Psoas muscle (tissue), 8 donors: ENCODE data around the gene SYT9. TPM values are rescaled to one million over a fixed set of nuclear protein-coding genes. Genes with fewer than 3 reads are reported as not detected.
A peak's percentile ranks its signal among the peaks of the same experiment; 100 is the strongest.

Experiments used
- ATAC-seq, 4 donors: fragments of 200-7000 bp; cut with Tn5 transposase; one replicate each; pipeline ENCODE4 v1.9.1; 2020; ENCODE audit warnings: moderate library complexity in 3 of 4, mild to moderate bottlenecking in 2 of 4
- DNase-seq, 2 donors: peaks; one replicate each; pipeline ENCODE4 v3.0.0-alpha.2; 2020
- H3K27ac ChIP-seq: fragments of 200-600 bp; one replicate; pipeline ENCODE4 v1.8.0; 2022
- H3K27me3 ChIP-seq, 3 donors: fragments of 200-600 bp in 1 of 3; one replicate each; pipeline versions ENCODE4 v1.6.1 to v1.8.0; 2013 to 2022; ENCODE audit warnings: low read length in 2 of 3, mild to moderate bottlenecking in 2 of 3, moderate library complexity in 1 of 3; ENCODE audit not compliant: insufficient read depth in 3 of 3
- H3K36me3 ChIP-seq, 2 donors: fragments of 200-600 bp in 1 of 2; one replicate each; pipeline versions ENCODE4 v1.6.1 to v1.8.0; 2013 to 2022; ENCODE audit warnings: low read depth in 1 of 2, mild to moderate bottlenecking in 1 of 2, moderate library complexity in 1 of 2; ENCODE audit not compliant: insufficient read depth in 1 of 2
- H3K4me1 ChIP-seq: fragments of 200-600 bp; one replicate; pipeline ENCODE4 v1.8.0; 2022
- H3K4me3 ChIP-seq: fragments of 200-600 bp; one replicate; pipeline ENCODE4 v1.8.0; 2022; ENCODE audit warnings: mild to moderate bottlenecking
- H3K9me3 ChIP-seq: fragments of 200-600 bp; one replicate; pipeline ENCODE4 v1.8.0; 2022
- WGBS, 3 donors: extraction: QIAGEN DNeasy Blood & Tissue Kit; methylation state at CpG; one replicate each; pipeline versions ENCODE4 v1.1.6 to v1.1.7; 2013; 5-methylcytosine and 5-hydroxymethylcytosine counted together
- intact Hi-C, 2 donors: fragments of 100-400 bp; cut with DNase I; formaldehyde crosslinking; loops; one replicate each; pipeline versions ENCODE4 v1.11.0 to v1.14.2; 2022
- polyA plus RNA-seq, 3 donors: library from polyadenylated mRNA; stranded (reverse); fragments of 200-250 nt; gene quantifications; one replicate each; pipeline ENCODE4 v1.2.3, GENCODE V29; 2013
- total RNA-seq, 4 donors: library from RNA; stranded (reverse); fragmentation: NEBNext Ultra II Directional in 2 of 4; extraction: Animal tissue kit (Norgen Biotek cat#: 25700) in 2 of 4; gene quantifications; one replicate each; pipeline versions ENCODE4 v1.2.1 to v1.2.4, GENCODE V29; 2021 to 2023
- TF ChIP-seq, protein P1 (sequence below): fragments of 200-600 bp; IDR thresholded peaks from one replicate; pipeline ENCODE4 v1.8.0; 2022; ENCODE audit warnings: antibody characterized with exemption
- donor health status: healthy with polysubstance abuse.
- donor health status: DM: no; HTN: no; CAD: no; lungs with moderate emphysema.
- donor health status: Bipolar disorder and iron deficiency.
- donor health status: healthy.
- donor health status: DM: yes; HTN: yes; CAD: no.
- donor health status: DM: no; HTN: no; CAD: no.
- donor health status: DM: no; HTN: no; CAD: no.
- donor health status: DM: yes; HTN: yes; CAD: no.

SYT9 gene
- total and polyA plus RNA-seq, 7 donors, result 0.03 TPM; not detected in 5

DNA sequence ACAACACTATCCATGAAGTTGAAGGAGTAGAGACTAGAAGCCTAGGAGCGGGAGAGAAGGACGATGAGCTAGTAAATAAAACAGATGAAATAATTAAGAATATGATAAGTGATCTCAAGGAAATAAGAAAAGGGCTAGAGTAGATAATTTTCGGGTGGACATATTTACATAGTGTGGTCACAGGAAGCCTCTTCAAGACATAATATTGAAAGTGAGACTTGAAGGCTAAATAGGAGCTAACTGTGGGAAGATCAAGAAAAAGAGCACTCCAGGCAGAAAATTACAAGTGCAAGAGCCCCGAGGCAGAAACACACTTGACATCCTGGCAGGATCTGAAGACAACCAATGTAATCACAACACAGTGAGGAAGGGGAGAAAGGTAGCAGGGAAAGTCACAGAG, 250.2 kb downstream of the SYT9 start:
- Histone ChIP-seq H3K27ac (no peak overlapping the region), H3K27me3 (no peaks in the 10 kb centered on the region), H3K36me3 (peaks cover 0 to 26% of the 10 kb centered on the region in 2 donors), H3K4me3 (no peak overlapping the region), H3K9me3 (no peaks in the 10 kb centered on the region), H3K4me1 (no peaks in the 10 kb centered on the region)
- 84 to 90% (median 89%) methylated on average over 4 of the region's 4 CpGs for WGBS, 3 donors
- TF ChIP-seq, protein P1, sequence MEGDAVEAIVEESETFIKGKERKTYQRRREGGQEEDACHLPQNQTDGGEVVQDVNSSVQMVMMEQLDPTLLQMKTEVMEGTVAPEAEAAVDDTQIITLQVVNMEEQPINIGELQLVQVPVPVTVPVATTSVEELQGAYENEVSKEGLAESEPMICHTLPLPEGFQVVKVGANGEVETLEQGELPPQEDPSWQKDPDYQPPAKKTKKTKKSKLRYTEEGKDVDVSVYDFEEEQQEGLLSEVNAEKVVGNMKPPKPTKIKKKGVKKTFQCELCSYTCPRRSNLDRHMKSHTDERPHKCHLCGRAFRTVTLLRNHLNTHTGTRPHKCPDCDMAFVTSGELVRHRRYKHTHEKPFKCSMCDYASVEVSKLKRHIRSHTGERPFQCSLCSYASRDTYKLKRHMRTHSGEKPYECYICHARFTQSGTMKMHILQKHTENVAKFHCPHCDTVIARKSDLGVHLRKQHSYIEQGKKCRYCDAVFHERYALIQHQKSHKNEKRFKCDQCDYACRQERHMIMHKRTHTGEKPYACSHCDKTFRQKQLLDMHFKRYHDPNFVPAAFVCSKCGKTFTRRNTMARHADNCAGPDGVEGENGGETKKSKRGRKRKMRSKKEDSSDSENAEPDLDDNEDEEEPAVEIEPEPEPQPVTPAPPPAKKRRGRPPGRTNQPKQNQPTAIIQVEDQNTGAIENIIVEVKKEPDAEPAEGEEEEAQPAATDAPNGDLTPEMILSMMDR, result no peak
- ATAC-seq (no peak), DNase-seq (no peak)
- intact Hi-C loops, result no loop called here

GRCh38 chr11:7506243-7506642, 254.5 kb downstream of the SYT9 start:
- no peak for DNase-seq
- 94 to 96% (median 96%) methylated on average over 3 of the region's 3 CpGs for WGBS, 3 donors

DNA sequence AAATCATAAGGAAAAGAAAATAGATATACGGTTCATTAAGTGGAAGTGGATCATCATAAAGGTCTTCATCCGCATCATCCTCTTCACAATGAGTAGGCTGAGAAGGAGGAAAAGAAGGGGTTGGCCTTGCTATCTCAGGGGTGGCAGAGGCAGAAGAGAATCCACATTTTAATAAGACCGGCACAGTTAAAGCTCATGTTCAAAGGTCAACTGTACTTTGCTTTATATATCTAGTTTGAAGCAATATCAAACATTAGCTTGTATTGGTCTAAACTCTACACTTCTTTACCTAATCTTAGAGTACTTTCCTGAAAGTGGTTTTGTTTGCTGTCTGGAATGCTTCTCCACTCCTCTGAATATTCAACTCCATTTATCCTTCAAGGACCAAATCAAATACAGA, 256.4 kb downstream of the SYT9 start:
- 93 to 98% (median 96%) methylated on average over 3 of the region's 3 CpGs for WGBS, 3 donors

More at GRCh38 chr11:7506243-7506642, 254.5 kb downstream of the SYT9 start:
- intact Hi-C loops, result no loop called here
- peaks cover 0 to 21% of the 10 kb centered on the region in 2 donors for H3K36me3 ChIP-seq
- peaks cover 9% of the 10 kb centered on the region for H3K4me1 ChIP-seq
- no peaks in the 10 kb centered on the region for H3K9me3 ChIP-seq
- ATAC-seq, result no peak
- no peak overlapping the region for H3K27ac ChIP-seq
- no peak overlapping the region for H3K4me3 ChIP-seq
- TF ChIP-seq, protein P1, result no peak
- H3K27me3 ChIP-seq, result no peaks in the 10 kb centered on the region

DNA sequence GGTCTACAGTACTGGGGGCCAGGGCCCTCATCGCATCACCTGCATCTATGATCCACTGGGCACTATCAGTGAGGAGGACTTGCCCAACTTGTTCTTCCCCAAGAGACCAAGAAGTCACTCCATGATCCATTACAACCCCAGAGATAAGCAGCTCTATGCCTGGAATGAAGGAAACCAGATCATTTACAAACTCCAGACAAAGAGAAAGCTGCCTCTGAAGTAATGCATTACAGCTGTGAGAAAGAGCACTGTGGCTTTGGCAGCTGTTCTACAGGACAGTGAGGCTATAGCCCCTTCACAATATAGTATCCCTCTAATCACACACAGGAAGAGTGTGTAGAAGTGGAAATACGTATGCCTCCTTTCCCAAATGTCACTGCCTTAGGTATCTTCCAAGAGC, 258.3 kb downstream of the SYT9 start:
- TF ChIP-seq, protein P1, result no peak
- Histone ChIP-seq H3K27me3 (no peaks in the 10 kb centered on the region), H3K36me3 (no peaks in the 10 kb centered on the region), H3K27ac (no peak overlapping the region), H3K9me3 (no peaks in the 10 kb centered on the region), H3K4me1 (peaks cover 24% of the 10 kb centered on the region), H3K4me3 (no peak overlapping the region)
- ATAC-seq (no peak), DNase-seq (no peak)
- intact Hi-C loops, result loop anchor here in 1 of 2 donors (5.0 kb wide), 2 partner anchors 92 to 157 kb away; no protein-coding TSS in a partner anchor
- WGBS, 3 donors, result 93 to 95% (median 95%) methylated on average over 2 of the region's 2 CpGs

More for the DNA sequence above, 256.4 kb downstream of the SYT9 start:
- Histone ChIP-seq H3K27me3 (no peaks in the 10 kb centered on the region), H3K36me3 (peaks cover 0 to 6% of the 10 kb centered on the region in 2 donors), H3K4me1 (peaks cover 21% of the 10 kb centered on the region), H3K9me3 (no peaks in the 10 kb centered on the region), H3K4me3 (no peak overlapping the region), H3K27ac (no peak overlapping the region)
- TF ChIP-seq, protein P1, result no peak
- DNase-seq (no peak), ATAC-seq (no peak)
- intact Hi-C loops, result no loop called here

DNA sequence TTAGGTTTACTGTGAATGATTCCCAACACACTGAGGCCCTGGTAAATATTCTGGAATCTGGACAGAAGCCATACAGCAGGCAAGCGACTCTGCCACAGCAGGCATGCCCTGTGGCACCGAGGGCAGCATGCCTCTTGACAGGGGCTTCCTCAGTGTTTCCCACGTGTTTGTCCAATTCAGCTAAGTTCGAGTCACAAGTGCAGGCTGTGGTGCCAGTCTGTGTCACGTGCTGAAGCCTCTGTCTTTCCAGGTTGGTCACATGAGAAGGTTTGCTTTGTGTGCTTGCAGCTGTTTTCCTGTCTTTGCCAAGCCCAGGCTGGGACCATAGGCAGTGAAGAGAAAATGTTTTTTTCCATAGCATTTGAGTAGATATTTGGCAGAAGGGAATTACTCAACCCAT, 259.7 kb downstream of the SYT9 start:
- H3K36me3 ChIP-seq, result no peaks in the 10 kb centered on the region
- H3K4me3 ChIP-seq, result peak overlapping the region; percentile 84
- intact Hi-C loops, result loop anchor here in 1 of 2 donors (5.0 kb wide), 2 partner anchors 91 to 156 kb away; no protein-coding TSS in a partner anchor
- 10 to 14% (median 13%) methylated on average over 5 of the region's 5 CpGs for WGBS, 3 donors
- DNase-seq, result peak; percentile 56 to 75
- peak; percentile 28 to 67 (median 56) for ATAC-seq
- H3K27ac ChIP-seq, result peak overlapping the region; percentile 93
- TF ChIP-seq, protein P1, result no peak
- H3K4me1 ChIP-seq, result peaks cover 31% of the 10 kb centered on the region
- no peaks in the 10 kb centered on the region for H3K9me3 ChIP-seq
- H3K27me3 ChIP-seq, result no peaks in the 10 kb centered on the region
